CD4-positive, alpha-beta T cell treated with Interleukin-4 for 4 hours (primary cell): ENCODE results near the gene IL15.
"Not testable (repeated sequence)": the region's sequence is repeated elsewhere in the genome, so short reads cannot be mapped to it uniquely, and the experiment has no call there.

Experiments used
- DNase-seq: peaks from one replicate; pipeline ENCODE4 v3.0.0-alpha.2; 2020

IL15 gene

DNA sequence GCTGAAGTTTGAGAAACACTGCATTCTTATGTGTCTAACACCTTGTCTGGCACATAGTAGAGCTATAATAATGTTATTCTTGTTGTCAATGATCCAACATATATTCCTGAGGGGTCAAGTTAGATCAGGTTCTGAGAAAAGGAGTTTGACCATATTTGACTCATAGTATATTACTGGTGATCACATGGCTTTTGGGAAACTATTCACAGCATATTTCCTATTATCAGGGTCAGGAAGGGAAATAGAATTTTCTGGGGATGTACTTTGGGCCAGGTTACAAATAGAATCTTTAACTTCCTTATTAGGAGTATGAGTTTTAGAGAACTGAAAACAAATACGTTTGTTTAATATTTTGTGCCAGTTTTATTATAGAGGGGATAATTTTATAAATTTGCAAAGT lies 11.6 kb downstream of the IL15 start:
- DNase-seq: no peak

DNA sequence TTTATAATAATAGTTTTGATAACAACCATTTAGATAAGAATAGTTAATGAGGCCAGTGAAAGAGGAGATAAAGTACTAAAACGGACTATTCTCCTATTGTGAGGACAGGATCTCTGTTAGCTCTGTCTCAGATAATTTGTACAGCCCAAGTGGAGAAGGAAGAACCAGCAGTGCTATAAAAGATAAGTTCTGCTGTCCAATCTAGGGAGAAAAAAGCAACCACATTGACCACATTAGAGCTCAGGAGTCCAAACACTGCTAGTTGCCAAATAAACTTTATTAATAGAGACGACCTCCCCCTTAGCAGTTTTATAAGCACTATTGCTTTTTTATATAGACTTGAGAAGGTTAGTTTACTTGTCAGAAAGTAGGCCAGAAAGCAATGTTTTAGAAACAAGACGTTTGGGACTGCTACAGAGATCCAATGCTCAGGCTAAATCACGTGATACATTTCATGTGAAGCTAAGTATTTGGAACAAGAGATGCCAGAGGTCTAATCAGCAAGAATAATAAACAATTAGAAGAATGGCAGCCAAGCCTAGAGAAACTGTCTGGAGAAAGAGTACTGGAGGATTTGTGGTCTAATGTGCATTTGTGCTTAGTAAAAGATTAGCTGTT lies 15.9 kb downstream of the IL15 start:
- DNase-seq: no peak

DNA sequence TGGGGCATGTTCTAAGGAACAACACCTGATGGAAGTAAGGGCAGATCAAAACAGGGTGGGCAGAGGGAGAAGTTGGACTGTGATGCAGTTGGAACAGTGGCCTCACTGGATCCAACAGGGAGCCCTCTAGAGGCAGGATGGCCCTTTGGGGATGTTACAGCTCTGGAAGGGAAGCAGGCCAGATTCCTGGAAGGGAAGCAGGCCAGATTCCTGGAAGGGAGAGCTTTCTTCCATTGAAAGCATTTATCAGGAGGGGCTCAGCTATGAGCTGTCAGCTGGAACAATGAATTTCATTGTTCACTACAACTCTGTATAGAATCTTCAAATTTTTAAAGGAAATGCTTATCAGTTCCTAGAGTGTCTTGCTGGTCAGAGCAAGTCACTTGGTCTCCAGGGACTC lies 17.7 kb downstream of the IL15 start:
- DNase-seq: no peak

DNA sequence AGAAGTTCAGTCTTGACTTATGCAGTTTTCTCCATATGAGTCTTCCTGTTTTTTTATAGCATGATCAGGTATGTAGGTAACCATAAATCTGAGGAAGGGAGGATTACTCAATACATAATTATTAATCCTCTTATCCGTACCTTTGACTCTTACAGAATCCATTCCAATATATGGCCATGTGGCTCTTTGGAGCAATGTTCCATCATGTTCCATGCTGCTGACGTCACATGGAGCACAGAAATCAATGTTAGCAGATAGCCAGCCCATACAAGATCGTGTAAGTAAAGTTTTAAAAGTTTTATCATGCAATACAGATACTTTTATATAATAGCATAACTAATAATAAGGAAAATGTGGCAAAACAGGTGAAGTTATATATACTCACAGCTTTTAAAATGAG lies 19.6 kb downstream of the IL15 start:
- no peak for DNase-seq

DNA sequence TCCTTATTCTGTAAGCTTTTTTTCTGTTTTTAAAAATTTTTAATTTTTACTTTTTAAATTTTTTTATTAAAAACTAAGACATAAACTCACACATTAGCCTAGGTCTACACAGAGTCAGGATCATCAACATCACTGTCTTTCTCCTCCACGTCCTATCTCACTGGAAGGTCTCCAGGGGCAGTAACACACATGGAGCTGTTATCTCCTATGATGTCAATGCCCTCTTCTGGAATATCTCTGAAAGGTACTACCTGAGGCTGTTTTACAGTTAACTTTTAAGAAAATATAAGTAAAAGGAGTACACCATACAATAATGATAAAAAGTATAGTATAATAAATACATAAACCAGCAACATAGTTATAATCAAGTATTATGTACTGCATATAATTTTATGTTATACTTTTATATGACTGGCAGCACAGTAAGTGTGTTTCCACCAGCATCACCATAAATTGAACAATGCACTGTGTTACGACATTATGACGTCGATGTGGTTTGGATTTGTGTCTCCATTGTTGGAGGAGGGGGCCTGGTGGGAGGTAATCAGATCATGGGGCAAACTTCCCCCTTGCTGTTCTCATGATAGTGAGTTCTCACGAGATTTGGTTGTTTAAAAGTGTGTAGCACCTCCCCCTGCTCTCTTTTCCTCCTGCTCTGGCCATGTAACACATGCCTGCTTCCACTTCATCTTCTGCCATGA lies 21.3 kb downstream of the IL15 start:
- DNase-seq: no peak

DNA sequence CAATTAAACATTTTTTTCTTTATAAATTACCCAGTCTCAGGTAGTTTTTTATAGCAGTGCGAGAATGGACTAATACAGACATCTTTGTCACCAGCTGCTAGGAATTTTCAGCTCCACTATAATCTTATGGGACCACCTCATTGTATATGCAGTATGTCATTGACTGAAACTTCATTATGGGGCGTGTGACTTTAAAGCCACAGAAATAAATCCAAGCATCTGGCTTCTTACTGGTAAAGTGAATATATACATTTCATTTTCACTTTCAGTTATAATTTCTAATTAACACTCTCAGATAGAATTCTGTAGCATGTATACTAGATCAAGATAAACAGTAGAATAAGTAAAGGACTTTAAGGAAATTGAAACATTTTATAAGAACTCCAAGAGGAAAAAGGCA lies 21.9 kb downstream of the IL15 start:
- DNase-seq: no peak

DNA sequence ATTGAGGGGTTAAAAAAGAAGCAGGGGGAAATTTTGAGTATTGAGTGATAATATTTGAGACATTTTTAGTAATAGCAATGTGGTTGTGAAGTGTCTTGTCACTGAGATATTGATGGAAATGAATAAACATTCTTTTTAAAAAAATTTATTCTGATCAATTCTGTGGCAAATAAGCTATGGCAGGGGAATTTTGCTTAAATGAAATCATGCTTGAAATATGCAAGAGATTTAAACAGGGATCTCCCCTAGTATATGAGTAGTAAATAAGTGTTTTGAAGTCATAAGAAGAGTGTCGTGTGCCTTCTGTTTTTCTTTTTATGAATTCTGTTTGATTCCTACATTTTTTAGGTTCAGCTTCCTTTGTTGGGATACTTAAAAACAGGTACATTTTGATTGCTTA lies 23.2 kb downstream of the IL15 start:
- DNase-seq: no peak

DNA sequence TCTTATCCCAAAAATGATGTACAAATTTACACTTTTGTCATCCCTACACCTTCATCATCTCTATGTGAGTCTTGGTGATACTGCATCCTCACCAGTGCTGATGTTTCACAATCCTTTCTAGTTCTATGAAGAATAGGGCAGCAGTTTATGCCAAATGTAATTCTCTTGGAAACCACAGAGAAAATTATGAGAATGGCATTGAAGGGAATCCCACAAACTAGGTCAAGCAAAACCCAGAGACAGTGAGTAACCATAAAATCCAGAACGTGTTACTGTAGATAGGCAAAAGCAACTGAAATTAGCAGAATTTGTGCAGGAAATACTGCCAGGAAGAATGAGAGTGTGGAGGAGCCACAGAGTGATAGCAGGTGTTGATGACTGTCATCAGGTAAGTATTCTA lies 24.5 kb downstream of the IL15 start:
- no peak for DNase-seq

DNA sequence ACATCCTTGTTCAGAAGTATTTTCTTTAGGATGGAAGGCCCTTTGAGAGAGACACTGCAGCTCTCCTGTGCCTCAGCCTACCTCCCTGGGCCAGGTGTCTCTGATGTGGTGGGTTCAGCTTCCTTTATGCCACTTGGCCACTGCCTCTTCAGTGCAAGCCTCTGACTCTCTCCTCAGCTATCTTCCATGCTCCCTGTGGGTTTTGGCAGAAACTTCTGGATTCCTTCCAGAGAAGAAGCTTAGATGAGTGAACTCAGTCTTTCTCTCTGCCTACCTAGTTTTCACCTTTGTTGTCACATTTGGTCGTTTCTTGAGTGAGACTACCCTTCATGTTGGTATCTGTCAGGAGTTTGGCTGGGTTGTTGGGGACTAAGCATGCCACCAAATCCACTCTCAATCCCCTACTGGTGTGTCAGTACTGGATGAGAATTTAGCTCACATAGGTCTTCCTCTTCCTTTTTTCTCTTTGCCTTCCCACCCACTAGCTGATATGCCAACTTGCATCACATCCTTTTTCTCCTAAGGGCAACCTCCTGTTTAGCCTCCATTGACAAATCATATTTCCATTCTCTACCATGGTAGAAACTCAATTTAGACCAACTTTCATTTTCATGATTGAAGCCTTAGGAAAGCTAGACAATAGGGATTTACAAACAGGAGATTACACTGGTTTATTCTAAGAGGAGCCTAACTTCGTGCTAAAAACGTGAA lies 32.0 kb downstream of the IL15 start:
- DNase-seq: no peak

DNA sequence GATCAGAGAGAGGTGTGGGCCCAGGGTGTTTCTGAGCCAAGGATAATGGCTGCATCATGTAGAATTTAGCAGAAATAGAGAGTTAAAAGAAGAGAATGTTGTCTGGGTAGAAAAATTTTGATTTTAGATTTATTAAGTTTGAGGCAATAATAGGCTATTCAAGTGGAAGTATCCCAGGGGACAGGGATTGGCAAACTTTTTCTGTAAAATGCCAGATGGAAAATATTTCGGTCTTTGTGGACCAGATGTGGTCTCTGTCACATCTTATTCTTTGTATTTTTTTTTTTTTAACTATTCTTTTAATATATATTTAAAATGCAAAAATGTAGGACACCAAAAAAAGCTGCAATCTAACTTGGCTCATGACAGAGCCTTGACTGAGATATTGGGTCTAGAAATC lies 33.1 kb downstream of the IL15 start:
- DNase-seq: no peak

DNA sequence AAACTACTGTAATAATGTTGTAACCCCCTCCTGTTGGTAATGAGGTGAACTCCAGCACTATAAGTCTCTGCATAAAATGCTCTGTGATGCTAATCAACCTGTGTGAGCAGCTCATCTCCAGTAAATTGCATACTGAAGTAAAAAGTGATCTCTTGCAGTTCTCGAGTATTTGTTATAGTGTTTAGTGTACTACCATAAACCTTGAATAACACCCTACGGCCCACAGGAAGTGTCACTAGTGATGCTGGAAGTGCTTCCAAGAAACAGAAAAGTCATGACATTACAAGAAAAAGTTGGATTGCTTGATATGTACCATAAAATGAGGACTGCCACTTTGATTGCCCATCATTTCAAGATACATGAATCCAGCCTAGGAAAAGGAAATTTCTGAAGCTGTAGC lies 39.0 kb downstream of the IL15 start:
- no peak for DNase-seq

DNA sequence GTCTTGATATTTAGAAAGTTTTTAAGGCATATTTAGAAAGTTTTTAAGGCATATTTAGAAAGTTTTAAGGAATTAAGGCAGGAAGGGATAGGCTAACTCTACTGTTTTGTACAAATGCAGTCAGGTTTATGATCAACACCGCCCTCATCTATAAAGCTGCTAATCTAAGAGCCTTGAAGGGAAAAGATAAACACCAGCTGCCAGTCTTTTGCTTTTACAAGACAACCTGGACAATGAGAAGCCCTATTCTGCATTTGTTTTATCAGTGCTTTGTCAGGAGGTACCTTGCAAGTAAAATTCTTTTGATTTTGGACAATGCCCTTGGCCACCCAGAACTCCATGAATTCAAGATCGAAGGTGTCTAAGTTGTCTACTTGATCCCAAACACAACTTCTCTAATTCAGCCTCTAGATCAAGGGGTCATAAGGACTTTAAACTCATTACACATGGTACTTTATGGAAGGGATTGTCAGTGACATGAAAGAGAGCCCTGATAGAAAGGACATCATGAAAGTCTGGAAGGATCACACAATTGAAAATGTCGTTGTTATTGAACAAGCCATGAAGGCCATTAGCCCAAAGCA lies 39.8 kb downstream of the IL15 start:
- DNase-seq: no peak

DNA sequence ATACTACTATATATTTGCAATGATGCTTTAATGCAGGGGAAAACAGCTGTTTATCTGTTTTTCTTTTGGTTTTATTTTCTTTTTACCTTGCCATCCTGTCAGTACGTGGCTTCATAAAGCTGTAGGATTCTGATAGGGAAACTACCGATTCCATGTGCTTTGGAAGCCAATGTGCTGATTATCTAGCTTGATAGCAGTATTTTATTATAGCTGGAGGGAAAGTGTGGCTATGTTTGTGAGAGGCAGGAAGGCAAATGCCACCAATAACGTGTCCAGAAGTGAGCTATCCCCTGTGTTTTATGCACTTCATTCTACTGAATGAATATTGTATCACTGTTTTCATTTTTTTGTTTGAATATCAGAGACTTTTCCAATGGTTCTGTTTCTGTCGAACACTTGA lies 43.7 kb downstream of the IL15 start:
- DNase-seq: no peak

DNA sequence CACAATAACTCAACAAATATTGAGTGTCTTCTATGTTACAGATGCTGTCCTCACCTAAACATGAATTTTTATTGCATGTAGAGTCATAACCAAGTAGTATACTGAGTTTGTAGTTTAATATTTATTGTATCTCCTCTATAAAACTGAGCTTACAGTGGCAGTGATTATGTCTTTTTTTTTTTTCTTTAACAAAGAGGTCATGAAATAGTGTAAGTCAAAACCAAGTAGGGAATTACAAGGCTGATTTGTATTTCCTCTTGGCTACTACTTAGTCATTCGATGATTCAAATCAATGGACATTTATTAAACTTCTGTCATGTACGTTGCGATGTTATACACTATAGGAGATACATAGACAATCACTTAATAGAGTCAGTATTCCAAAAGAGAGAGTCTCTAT lies 48.4 kb downstream of the IL15 start:
- DNase-seq: no peak

DNA sequence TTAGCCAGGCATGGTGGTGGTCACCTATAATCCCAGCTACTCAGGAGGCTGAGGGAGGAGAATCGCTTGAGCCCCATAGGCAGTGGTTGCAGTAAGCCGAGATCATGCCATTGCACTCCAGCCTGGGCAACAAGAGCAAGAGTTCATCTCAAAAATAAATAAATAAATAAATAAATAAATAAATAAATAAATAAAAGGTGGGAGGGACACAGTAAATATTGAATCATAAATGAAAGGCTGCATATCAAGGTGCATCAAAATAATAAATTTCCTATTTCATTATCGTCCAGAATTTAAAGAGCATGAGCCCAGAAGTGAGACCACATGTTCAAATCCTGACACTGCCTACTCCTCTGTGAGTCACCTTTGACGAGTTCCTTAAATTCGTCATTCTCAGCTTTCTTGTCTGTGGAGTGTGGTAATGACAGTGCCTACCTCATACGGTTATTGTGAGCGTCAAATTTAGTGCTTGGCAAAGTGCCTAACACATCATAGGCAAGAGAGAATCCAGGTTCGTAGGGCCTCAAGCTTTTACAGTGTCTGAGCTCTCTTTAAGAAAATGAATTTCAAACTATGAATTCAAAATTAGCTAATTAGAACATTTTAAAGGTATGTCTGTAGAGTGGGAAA lies 49.9 kb downstream of the IL15 start:
- DNase-seq: peak; percentile 4

DNA sequence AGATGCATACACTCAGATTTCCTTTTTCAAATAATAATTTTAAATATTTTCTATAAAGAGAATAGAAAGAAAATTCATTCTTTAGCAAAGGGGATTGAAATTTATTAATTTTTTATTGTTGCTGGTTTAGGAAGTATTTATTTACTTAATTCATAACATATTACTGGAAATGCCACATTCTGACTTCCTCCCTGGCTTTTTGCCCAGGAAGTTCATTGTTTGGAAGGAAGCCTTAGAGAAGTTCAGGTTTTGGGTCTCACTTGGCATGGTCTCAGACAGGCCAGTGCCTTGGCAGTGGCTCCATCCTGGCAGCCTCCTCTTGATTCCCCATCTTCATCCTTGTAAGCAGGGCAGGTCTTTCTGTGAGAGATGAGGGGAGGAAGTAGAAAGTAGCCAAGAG lies 50.5 kb downstream of the IL15 start:
- no peak for DNase-seq

DNA sequence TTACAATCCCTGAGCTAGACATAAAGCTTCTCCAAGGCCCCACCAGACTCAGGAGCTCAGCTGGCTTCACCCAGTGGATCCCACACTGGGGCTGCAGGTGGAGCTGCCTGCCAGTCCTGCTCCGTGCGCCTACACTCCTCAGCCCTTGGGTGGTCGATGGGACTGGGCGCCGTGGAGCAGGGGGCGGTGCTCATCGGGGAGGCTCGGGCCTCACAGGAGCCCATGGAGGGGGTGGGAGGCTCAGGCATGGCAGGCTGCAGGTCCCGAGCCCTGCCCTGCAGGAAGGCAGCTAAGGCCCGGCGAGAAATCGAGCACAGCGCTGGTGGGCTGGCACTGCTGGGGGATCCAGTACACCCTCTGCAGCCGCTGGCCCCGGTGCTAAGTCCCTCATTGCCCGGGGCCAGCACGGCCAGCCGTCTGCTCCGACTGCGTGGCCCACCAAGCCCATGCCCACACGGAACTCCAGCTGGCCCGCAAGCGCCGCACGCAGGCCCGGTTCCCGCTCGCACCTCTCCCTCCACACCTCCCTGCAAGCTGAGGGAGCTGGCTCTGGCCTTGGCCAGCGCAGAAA lies 53.4 kb downstream of the IL15 start:
- DNase-seq: not testable (repeated sequence)

DNA sequence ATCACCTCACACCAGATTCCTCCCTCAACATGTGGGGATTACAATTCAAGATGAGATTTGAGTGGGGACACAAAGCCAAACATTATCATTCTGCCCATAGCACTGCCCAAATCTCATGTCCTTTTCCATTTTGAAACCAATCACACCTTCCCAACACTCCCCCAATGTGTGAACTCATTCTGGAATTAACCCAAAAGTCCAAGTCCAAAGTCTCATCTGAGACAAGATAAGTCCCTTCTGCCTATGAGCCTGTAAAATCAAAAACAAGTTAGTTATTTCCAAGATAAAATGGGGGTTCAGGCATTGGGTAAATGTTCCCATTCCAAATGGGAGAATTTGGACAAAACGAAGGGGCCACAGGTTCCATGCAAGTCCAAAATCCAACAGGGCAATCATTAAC lies 54.9 kb downstream of the IL15 start:
- not testable (repeated sequence) for DNase-seq

DNA sequence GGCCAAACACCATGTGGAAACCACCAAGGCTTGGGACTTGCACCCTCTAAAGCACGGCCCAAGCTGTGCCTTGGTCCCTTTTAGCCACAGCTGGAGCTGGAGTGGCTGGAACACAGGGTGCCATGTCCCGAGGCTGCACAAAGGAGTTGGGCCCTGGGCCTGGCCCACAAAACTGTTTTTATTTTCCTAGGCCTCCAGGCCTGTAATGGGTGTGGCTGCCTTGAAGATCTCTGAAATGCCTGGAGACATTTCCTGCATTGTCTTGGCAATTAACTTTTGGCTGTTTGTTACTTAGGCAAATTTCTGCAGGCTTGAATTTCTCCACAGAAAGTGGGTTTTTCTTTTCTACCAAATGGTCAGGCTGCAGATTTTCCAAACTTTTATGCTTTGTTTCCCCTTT lies 55.7 kb downstream of the IL15 start:
- DNase-seq: no peak

DNA sequence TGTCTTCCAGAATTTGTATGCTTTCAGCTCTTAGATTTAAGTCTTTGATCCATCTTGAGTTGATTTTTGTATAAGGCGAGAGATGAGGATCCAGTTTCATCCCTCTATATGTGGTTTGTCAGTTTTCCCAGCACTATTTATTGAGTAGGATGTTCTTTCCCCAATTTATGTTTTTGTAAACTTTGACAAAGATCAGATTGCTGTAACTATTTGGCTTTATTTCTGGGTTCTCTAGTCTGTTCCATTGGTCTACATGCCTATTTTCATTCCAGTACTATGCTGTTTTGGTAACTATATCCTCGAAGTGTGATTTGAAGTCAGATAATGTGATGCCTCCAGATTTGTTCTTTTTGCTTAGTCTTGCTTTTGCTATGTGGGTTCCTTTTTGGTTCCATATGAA lies 60.7 kb downstream of the IL15 start:
- DNase-seq: no peak

DNA sequence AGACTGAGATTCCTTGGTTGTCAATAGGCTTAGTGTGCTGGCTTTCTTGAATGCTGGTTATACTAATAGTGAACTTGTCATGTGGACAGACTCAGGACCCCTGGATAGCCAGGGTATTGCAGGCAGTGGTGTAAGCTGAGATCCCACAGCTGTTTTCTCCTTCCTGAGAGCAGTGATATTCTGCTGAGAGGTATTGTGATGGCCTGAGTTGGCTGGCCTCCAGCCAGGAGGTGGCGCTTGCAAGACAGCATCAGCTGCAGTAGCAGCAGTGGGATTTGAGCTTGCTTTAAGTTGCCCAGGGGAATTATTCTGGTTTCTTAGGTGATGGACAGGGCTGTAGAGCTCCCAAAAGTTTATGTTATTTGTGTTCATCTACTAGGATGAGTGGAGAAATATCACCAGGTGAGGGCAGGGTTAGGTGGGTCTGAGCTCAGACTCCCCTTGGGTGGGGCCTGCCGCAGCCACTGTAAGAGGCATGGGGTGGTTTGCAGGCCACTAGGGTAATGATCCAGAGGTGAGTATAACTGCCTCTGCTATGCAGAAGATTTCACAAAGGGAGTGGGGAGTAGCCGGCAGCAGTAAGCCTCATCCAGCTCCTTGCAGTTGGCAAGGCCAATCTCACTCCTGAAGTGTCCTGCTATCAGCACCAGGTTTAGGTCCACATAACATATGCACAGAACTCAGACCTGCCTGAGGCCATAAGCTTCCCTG lies 66.2 kb downstream of the IL15 start:
- no peak for DNase-seq

DNA sequence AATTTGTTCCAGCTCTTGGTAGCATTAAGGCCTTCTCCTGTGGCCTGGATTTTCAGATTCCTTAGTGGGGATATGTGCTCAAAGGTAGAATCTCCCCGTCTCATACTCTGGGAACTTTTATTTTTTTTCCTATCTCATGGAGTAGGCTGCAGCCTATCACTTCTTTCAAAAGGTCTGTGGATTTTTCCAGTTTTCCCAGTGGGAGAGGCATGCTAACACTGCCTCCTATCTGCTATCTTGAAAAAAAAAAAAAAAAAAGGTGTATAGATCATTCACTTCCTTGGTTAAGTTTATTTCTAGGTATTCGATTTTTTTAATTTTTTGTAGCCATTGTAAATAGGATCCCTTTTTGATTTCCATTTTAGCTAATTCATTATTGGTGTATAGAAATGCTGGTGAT lies 67.1 kb downstream of the IL15 start:
- DNase-seq: no peak
